Activated gamma-delta T cell treated with anti-CD3 and anti-CD28 coated beads, Interleukin-2, amount 50 U/mL, for 16 hours (primary cell): Measurements from ENCODE around the gene TMEM167B.
"Not testable (repeated sequence)": the region's sequence is repeated elsewhere in the genome, so short reads cannot be mapped to it uniquely, and the experiment has no call there.

ENCODE experiments used
- DNase-seq: peaks from one replicate; pipeline ENCODE4 v3.0.0-alpha.2; 2020; ENCODE audit warnings: low read depth

The TMEM167B gene

DNA sequence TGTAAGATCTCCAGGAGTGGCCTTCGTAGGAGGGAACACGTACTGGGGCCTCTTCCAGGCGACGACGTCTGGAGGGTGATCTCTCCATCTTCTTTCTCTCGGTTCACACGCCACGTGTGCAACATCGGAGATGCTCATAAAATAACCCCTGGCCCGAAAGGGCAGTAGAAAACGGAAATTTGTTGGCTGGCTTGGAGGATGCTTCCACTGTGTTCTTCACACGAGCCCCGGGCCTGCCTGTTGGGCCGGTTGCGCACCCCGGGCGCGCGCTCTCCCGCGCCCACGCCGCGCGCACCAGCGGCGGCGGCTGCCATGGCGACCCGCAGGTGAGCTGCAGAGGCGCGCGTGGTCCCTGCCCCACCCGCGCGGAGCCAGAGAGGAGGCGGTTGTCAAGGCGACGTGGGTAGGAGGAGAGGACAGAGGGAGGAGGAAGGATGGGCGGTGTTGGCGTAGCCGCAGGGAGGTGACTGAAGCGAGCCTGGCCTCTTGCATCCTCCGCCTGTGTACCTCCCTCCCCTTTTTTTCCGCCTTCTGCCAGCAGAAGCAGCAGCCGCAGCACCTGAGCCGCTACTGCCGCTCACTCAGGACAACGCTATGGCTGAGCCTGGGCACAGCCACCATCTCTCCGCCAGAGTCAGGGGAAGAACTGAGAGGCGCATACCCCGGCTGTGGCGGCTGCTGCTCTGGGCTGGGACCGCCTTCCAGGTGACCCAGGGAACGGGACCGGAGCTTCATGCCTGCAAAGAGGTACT lies 23.2 kb downstream of the TMEM167B start, which contains the start of gene ELAPOR1:
TSS of gene ELAPOR1 (plus strand) at position 526 of the 752 bp plus-strand sequence. CDS start at position 595, 69 bp downstream.
- peak; percentile 73 for DNase-seq

GRCh38 chr1:109114342-109114674 lies 23.7 kb downstream of the TMEM167B start:
- DNase-seq = no peak

DNA sequence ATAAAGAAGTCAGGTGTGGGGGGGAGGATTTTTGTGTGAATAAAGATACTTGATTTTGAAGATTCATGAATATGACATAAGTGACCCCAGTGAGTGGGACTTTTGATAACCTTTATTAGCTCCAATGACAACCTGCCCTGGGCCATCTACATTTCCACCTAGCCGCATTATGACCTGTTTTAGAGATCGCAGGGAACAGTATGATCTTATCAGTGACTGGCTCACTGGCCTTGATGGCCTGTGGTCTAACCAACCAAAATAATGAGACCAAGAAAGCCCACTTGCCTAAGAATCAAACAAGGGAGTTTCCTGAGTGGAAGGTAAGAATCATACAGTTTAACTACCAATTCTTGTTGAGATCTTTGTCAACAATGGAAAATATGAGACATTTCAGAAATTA lies 25.1 kb downstream of the TMEM167B start:
- no peak for DNase-seq

DNA sequence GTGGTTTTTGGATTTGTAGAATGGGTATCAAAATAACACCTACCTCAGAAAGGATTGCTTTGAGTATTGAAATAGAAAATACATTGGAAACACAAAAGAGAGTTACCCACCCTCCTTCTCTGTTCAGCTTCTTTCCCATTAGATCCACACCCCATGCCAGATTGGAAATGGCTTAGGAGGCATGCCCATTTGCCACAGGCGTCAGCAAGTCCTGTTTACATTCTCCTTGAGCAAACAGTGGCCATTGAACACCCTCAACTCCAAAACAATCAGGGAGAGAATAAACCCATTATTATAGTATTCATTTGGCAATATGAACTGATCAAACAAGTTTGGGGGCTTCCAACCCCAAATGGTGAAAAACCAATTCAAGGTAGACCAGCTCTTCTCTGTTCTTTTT lies 25.7 kb downstream of the TMEM167B start:
- DNase-seq = no peak

GRCh38 chr1:109118089-109118488 lies 27.5 kb downstream of the TMEM167B start:
- no peak for DNase-seq

GRCh38 chr1:109120356-109120755 lies 29.8 kb downstream of the TMEM167B start:
- DNase-seq = no peak

DNA sequence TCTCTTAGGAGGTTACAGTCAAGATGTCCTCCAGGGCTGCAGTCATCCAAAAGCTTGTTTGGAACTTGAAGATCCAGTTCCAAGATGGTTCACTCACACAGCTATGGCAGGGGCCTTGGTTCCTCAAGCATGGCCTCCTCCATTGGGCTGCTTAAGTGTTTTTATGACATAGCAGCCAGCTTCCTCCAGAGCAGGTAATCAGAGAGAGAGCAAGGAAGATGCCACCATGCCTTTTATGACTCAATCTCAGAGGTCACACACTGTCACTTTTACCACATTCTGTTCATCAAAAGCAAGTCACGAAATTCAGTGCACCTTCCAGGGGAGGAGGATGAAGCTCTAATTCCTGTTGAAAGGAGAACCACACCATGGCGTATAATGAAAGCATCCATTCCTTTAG lies 40.5 kb downstream of the TMEM167B start:
- no peak for DNase-seq

DNA sequence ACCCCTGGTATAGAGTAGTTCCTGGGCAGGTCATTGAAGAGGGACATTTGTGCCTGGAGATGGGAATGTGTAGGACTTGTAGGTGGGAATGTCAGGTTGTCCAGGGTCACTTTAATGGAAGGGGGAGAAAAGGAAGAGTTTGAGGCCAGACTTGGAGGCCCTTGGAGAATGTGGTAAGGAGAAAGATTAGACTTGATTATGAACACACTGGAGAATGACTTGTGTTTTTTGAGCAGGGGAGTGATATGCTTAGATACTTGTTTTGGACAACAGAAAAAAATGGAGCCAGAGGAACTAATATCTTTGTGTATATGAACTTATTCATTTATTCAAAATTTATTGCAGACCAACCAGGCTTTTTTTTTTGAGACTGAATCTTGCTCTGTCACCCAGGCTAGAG lies 41.2 kb downstream of the TMEM167B start:
- DNase-seq = no peak

GRCh38 chr1:109133002-109133706 lies 42.6 kb downstream of the TMEM167B start:
- DNase-seq = no peak

DNA sequence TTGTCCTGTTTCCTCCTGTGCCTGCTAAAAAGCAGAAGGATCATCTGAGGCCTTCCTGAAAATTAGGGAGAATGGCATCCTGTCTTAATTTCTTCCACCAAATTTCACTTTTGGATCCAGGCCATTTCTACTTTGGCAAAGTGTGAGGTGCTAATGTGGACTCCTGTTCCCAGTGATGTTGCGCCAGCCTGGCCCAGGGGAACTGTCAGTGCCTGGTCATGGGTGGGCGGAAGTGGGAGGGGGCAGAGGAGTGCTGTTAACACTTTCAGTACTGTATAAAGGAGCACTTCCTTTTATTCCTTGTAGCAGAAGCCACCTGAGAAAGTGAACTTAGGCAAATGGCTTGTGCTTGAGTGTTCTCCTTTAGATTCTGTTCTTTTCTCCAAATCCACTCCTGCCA lies 43.3 kb downstream of the TMEM167B start:
- DNase-seq = no peak

DNA sequence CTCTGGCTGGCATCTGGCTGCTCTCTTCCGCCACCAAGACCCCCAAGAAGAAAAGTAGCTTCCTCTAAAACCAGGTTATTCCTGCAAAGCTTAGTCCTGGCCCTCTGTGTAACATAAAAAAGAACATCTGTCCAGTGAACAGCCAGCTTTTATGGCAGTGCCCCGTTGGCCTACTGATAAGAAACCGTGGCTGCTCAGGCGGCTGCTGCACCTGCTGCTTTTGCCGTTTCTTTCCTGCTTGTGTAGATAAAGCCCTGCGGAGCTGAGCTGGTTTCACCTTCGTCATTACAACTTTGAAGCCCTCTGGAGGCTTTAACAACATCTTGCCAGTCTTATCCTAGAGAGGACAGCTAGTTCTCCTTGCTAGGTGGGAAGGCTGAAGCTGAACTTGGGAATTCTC lies 43.9 kb downstream of the TMEM167B start:
- DNase-seq = no peak

GRCh38 chr1:109135940-109136339 lies 45.4 kb downstream of the TMEM167B start:
- DNase-seq = no peak

DNA sequence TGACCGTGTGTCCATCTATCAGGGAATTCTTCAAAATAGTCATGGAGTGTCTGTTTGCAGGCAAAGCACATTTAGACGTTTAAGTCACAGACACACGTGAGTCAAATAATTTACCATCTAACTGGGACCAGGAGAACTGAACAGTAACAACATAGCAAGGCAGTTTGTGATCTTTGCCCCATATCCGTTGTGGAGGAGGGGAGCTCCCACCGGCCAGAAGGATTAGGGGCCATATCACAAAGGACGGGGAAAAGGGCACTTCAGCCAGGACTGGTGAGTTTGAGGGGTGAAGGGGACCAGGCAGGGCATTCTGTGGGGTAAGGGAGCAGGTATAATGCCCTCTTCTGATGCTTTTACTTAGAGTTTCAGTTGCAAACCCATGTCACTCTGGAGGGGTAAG lies 46.2 kb downstream of the TMEM167B start:
- no peak for DNase-seq

GRCh38 chr1:109137958-109138357 lies 47.4 kb downstream of the TMEM167B start:
- no peak for DNase-seq

DNA sequence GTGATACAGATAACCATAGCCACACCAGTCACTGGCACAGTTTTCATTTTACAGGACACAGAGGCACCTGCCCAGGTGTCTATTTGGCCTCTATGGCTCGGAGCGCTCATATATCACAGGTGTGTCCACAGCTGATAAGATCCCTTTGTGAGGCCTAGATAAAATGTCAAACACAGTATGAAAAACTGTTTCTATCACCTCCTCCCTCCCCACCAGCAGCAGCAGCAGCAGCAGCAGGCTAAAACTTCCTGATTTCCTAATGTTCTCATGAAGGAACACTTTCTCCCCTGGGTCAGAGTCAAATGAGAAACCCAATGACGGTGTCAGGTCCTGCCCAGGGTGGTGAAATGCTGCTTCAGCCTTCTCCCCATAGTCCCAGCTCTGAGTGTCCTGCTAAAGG lies 47.8 kb downstream of the TMEM167B start:
- no peak for DNase-seq

- no peak for DNase-seq
Observed at GRCh38 chr1:109140392-109140791, 49.8 kb downstream of the TMEM167B start.

- DNase-seq = no peak
Observed at GRCh38 chr1:109142260-109142659, 51.7 kb downstream of the TMEM167B start.

GRCh38 chr1:109142725-109143124 lies 52.2 kb downstream of the TMEM167B start:
- DNase-seq = not testable (repeated sequence)
